Stimulated activated CD4-positive, alpha-beta T cell treated with anti-CD3 and anti-CD28 coated beads, Interleukin-12 subunit alpha, Interleukin-12 subunit beta, amount 100 ng/mL, for 4 hours (primary cell): ENCODE measurements around the gene INTS7.
"Not testable (repeated sequence)": the region's sequence is repeated elsewhere in the genome, so short reads cannot be mapped to it uniquely, and the experiment has no call there.

Experiments used
- DNase-seq: peaks from one replicate; pipeline ENCODE4 v3.0.0-alpha.2; 2020

INTS7 gene

GRCh38 chr1:211932231-211932932, 103.0 kb downstream of the INTS7 start:
- DNase-seq = no peak

- DNase-seq = no peak
Measured at GRCh38 chr1:211929683-211930082, 105.7 kb downstream of the INTS7 start.

GRCh38 chr1:211928993-211929637, 106.2 kb downstream of the INTS7 start:
- no peak for DNase-seq

- no peak for DNase-seq
Measured at GRCh38 chr1:211928290-211928801, 107.0 kb downstream of the INTS7 start.

GRCh38 chr1:211925016-211925415, 110.3 kb downstream of the INTS7 start:
- no peak for DNase-seq

- no peak for DNase-seq
Measured at GRCh38 chr1:211924256-211924655, 111.1 kb downstream of the INTS7 start.

GRCh38 chr1:211923095-211923494, 112.3 kb downstream of the INTS7 start:
- DNase-seq = no peak

DNA sequence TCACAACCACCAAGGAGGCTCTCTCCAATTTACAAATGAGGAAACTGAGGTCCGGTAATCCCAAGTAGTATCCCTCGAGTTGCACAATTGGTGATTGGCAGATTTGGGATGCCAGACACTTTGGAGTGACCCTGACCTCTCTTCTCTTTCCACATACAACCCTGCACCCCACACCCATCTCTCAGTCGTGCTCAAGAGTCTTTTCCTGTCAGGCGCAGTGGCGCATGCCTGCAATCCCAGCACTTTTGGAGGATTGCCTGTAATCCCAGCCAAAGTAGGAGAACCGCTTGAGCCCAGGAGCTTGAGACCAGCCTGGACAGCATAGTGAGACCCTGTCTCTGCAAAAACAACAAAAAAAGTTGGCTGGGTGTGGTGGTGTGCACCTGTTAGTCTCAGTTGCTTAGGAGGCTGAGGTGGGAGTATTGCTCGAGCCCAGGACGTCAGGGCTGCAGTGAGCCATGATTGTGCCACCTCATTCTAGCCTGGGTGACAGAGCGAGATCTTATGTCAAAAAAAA, 113.7 kb downstream of the INTS7 start:
- no peak for DNase-seq

- DNase-seq = no peak
Measured at GRCh38 chr1:211920602-211921226, 114.6 kb downstream of the INTS7 start.

- DNase-seq = no peak
Measured at GRCh38 chr1:211920141-211920572, 115.2 kb downstream of the INTS7 start.

GRCh38 chr1:211918843-211919414, 116.4 kb downstream of the INTS7 start:
- no peak for DNase-seq

DNA sequence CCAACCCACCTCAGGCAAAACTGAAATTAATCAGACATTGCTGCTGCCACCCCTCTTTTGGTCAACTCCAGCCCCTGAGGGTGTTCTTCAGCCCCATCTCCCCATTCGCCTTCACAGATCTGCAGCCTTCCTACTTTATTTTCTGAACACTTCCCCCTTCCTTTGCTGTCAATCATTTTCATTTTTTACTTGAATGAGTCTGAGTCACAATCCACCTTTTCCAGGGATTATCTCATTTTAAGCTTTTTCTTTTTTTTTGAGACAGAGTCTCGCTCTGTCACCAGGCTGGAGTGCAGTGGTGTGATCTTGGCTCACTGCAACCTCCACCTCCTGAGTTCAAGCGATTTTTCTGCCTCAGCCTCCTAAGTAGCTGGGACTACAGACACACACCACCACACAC, 118.9 kb downstream of the INTS7 start:
- DNase-seq = not testable (repeated sequence)

- DNase-seq = no peak
Measured at GRCh38 chr1:211915924-211916323, 119.4 kb downstream of the INTS7 start.

- no peak for DNase-seq
Measured at GRCh38 chr1:211912844-211913432, 122.4 kb downstream of the INTS7 start.

- no peak for DNase-seq
Measured at GRCh38 chr1:211912038-211912437, 123.3 kb downstream of the INTS7 start.

GRCh38 chr1:211910913-211911485, 124.4 kb downstream of the INTS7 start:
- no peak for DNase-seq

DNA sequence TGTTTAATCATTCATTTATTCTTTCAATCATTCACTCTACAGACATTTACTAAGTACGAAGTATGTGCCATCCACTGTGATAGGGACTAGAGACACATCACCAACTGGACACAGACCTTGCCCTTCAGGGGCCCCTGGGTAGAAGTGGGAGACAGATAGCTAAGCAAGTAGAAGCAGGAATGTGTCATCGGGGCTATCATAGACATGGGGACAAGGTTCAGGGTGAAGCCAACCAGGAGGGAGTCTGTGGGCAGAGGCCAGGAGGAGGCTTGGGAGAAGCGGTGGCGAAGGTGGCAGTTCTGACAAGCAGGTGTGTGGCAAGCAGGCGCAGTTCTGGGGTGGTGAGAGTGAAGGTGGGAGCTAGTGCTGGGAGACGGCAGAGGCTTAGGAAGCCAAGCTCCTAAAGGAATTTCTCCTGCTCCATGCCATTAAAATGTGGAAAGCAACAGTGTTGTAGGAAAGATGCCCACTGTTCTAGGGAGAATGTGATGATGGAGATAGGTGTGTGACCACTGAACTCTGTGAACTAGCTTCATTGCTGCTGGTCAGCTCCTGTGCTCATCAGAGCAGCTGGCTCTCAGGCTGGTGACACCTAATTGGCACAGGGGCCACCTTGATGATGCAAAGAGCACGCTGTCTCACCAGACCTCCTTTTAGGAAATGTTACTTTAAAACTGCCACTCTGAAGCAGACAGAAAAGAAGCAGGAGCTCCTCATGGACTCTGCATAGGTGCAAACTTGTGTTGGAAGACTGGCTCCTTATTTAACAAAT, 125.1 kb downstream of the INTS7 start:
- no peak for DNase-seq

GRCh38 chr1:211909395-211909794, 126.0 kb downstream of the INTS7 start:
- DNase-seq = no peak

DNA sequence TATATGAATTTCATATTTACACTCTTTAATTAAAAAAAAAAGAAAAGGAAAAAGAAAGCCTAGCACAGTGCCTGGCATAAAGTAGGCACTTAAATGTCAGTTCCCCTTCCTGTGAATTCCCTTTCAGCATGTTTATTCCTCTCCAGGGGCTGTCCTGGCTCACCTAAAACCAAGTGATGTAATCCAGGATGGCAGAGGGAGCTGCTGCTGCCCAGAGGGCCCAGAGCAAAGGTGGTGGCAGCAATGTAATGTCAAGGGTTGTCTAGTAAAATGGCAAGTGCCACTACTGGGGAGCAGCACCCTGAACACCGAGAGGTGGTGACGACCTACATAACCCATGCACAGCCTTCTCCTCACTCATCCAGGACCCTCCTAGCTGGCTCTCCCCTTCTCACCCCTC, 126.4 kb downstream of the INTS7 start:
- no peak for DNase-seq

- no peak for DNase-seq
Measured at GRCh38 chr1:211908453-211908852, 126.9 kb downstream of the INTS7 start.

- no peak for DNase-seq
Measured at GRCh38 chr1:211903490-211904245, 131.7 kb downstream of the INTS7 start.
